Measurements from ENCODE around the gene S100A16. TPM values are rescaled to one million over a fixed set of nuclear protein-coding genes. Genes with fewer than 3 reads are reported as not detected.

S100A16 gene
- total and polyA plus RNA-seq, 4 donors, result 70.6 to 182 (median 141) TPM

- no peaks in the 10 kb centered on the region for H3K9me3 ChIP-seq (ENCODE audit: control insufficient read depth in 4 of 4, insufficient read depth in 3 of 4, low read length in 3 of 4)
- peaks cover 0 to 8% (median 4%) of the 10 kb centered on the region in 5 donors for H3K4me1 ChIP-seq (ENCODE audit: control insufficient read depth in 5 of 5, insufficient read depth in 5 of 5, low read length in 5 of 5)
- H3K9ac ChIP-seq (ENCODE audit: insufficient read depth in 1 of 2, low read length in 2 of 2), result peak overlapping the region in 1 of 2 donors; percentile 96
- ATAC-seq (ENCODE audit: insufficient read depth, low FRiP score) (no peak), DNase-seq (no peak)
- WGBS, 2 donors, result 72 to 85% methylated on average over 9 of the region's 9 CpGs
- H3K4me3 ChIP-seq, result no peak overlapping the region
- H3K36me3 ChIP-seq (ENCODE audit: control insufficient read depth in 4 of 4, insufficient read depth in 4 of 4, low read length in 4 of 4), result peaks cover 21 to 27% (median 23%) of the 10 kb centered on the region in 4 donors
- TF ChIP-seq CTCF (IDR thresholded peaks at IDR 0.05; ENCODE audit: control extremely low read depth, extremely low read depth), result no peak
- H3K27ac ChIP-seq (ENCODE audit: low read depth in 1 of 2, low read length in 1 of 2), result no peak overlapping the region
- no peaks in the 10 kb centered on the region for H3K27me3 ChIP-seq (ENCODE audit: control insufficient read depth in 3 of 3, insufficient read depth in 3 of 3, low read length in 2 of 3)
These were observed 46.7 kb upstream of the S100A16 start for GRCh38 chr1:153659656-153660055.

GRCh38 chr1:153659175-153659534 is 46.2 kb upstream of the S100A16 start:
- H3K9me3 ChIP-seq (ENCODE audit: control insufficient read depth in 4 of 4, insufficient read depth in 3 of 4, low read length in 3 of 4), result no peaks in the 10 kb centered on the region
- H3K27ac ChIP-seq (ENCODE audit: low read depth in 1 of 2, low read length in 1 of 2), result peak overlapping the region; percentile 95 to 99
- H3K4me3 ChIP-seq, result peak overlapping the region; percentile 67
- no peak for TF ChIP-seq CTCF (IDR thresholded peaks at IDR 0.05; ENCODE audit: control extremely low read depth, extremely low read depth)
- H3K4me1 ChIP-seq (ENCODE audit: control insufficient read depth in 5 of 5, insufficient read depth in 5 of 5, low read length in 5 of 5), result peaks cover 0 to 8% (median 4%) of the 10 kb centered on the region in 5 donors
- no peak for DNase-seq
- H3K36me3 ChIP-seq (ENCODE audit: control insufficient read depth in 4 of 4, insufficient read depth in 4 of 4, low read length in 4 of 4), result peaks cover 17 to 23% (median 18%) of the 10 kb centered on the region in 4 donors
- WGBS, 2 donors, result 26 to 45% methylated on average over 8 of the region's 8 CpGs
- H3K27me3 ChIP-seq (ENCODE audit: control insufficient read depth in 3 of 3, insufficient read depth in 3 of 3, low read length in 2 of 3), result no peaks in the 10 kb centered on the region
- no peak for ATAC-seq (ENCODE audit: insufficient read depth, low FRiP score)
- H3K9ac ChIP-seq (ENCODE audit: insufficient read depth in 1 of 2, low read length in 2 of 2), result peak overlapping the region; percentile 84 to 96

- TF ChIP-seq CTCF (IDR thresholded peaks at IDR 0.05; ENCODE audit: control extremely low read depth, extremely low read depth), result no peak
- Histone ChIP-seq H3K9ac (ENCODE audit: insufficient read depth in 1 of 2, low read length in 2 of 2) (peak within 1 kb of the TSS; percentile 84 to 96), H3K36me3 (ENCODE audit: control insufficient read depth in 4 of 4, insufficient read depth in 4 of 4, low read length in 4 of 4) (peaks cover 12 to 19% (median 16%) of the 10 kb centered on the region in 4 donors), H3K4me3 (peak within 1 kb of the TSS; percentile 67), H3K4me1 (ENCODE audit: control insufficient read depth in 5 of 5, insufficient read depth in 5 of 5, low read length in 5 of 5) (peaks cover 0 to 8% (median 4%) of the 10 kb centered on the region in 5 donors), H3K27me3 (ENCODE audit: control insufficient read depth in 3 of 3, insufficient read depth in 3 of 3, low read length in 2 of 3) (no peaks in the 10 kb centered on the region), H3K27ac (ENCODE audit: low read depth in 1 of 2, low read length in 1 of 2) (peak within 1 kb of the TSS; percentile 95 to 99), H3K9me3 (ENCODE audit: control insufficient read depth in 4 of 4, insufficient read depth in 3 of 4, low read length in 3 of 4) (no peaks in the 10 kb centered on the region)
- peak; percentile 97 for ATAC-seq (ENCODE audit: insufficient read depth, low FRiP score)
- DNase-seq, result peak; percentile 93 to 95 (median 95)
- WGBS, 2 donors, result 2 to 3% methylated on average over 46 to 53 of the region's 53 CpGs
These were observed 45.6 kb upstream of the S100A16 start, which contains the start of gene SNAPIN for GRCh38 chr1:153658400-153659174. Gene SNAPIN (plus strand): TSS chr1:153658703. CDS start chr1:153658744, 41 bp downstream.

All from lung (tissue), 12 donors.